OCI-LY1 (cell line): ENCODE results near the gene EPGN.
A peak's percentile ranks its signal among the peaks of the same experiment; 100 is the strongest.

Experiments used
- H2AFZ ChIP-seq: fragments of 200-600 bp; sonication (generic), shearing (Covaris generic); 2 replicates; pipeline ENCODE4 v1.6.0; 2014; ENCODE audit warnings: antibody characterized with exemption, mild to moderate bottlenecking, low read length
- H3F3A ChIP-seq: fragments of 200-600 bp; sonication (generic), shearing (Covaris generic); 2 replicates; pipeline ENCODE4 v1.6.0; 2014; ENCODE audit warnings: mild to moderate bottlenecking, antibody characterized with exemption, low read length, moderate library complexity; ENCODE audit not compliant: insufficient read depth
- H3K27ac ChIP-seq: fragments of 200-600 bp; sonication (generic); 2 replicates; pipeline ENCODE4 v1.5.1; 2014; ENCODE audit warnings: low read length, mixed run types, mild to moderate bottlenecking, low read depth; ENCODE audit not compliant: poor library complexity, severe bottlenecking
- H3K27me3 ChIP-seq: fragments of 200-600 bp; sonication (generic); 2 replicates; pipeline ENCODE4 v1.6.0; 2014; ENCODE audit warnings: antibody characterized with exemption, mild to moderate bottlenecking, low read length, moderate library complexity; ENCODE audit not compliant: insufficient read depth
- H3K36me3 ChIP-seq: fragments of 200-600 bp; sonication (generic); 2 replicates; pipeline ENCODE4 v1.6.1; 2014; ENCODE audit warnings: mild to moderate bottlenecking, antibody characterized with exemption, low read length, moderate library complexity, mixed read lengths; ENCODE audit not compliant: insufficient read depth
- H3K4me1 ChIP-seq: fragments of 200-600 bp; sonication (generic); 2 replicates; pipeline ENCODE4 v1.5.1; 2014; ENCODE audit warnings: mild to moderate bottlenecking, low read length, moderate library complexity; ENCODE audit not compliant: insufficient read depth, severe bottlenecking
- H3K4me2 ChIP-seq: fragments of 200-600 bp; sonication (generic), shearing (Covaris generic); 2 replicates; pipeline ENCODE4 v1.6.1; 2014; ENCODE audit warnings: low read length
- H3K4me3 ChIP-seq: fragments of 200-600 bp; sonication (generic); 2 replicates; pipeline ENCODE4 v1.5.1; 2014; ENCODE audit warnings: low read length, low read depth, mild to moderate bottlenecking, mixed read lengths; ENCODE audit not compliant: poor library complexity, severe bottlenecking
- H3K79me2 ChIP-seq: fragments of 200-600 bp; shearing (Covaris generic); 2 replicates; pipeline ENCODE4 v1.6.1; 2016; ENCODE audit warnings: mixed run types, low read length, mixed read lengths; ENCODE audit not compliant: insufficient read depth
- H3K9ac ChIP-seq: fragments of 200-600 bp; sonication (generic), shearing (Covaris generic); 2 replicates; pipeline ENCODE4 v1.6.1; 2014; ENCODE audit warnings: mild to moderate bottlenecking, low read length, mixed read lengths
- H3K9me2 ChIP-seq: fragments of 200-600 bp; sonication (generic), shearing (Covaris generic); 2 replicates; pipeline ENCODE4 v1.6.1; 2014; ENCODE audit warnings: low read depth, mild to moderate bottlenecking, low read length, mixed read lengths
- H3K9me3 ChIP-seq: fragments of 200-600 bp; shearing (Covaris generic); 2 replicates; pipeline ENCODE4 v1.6.1; 2014; ENCODE audit warnings: low read length, mixed read lengths
- H4K20me1 ChIP-seq: fragments of 200-600 bp; sonication (generic), shearing (Covaris generic); 2 replicates; pipeline ENCODE4 v1.6.0; 2016; ENCODE audit warnings: mild to moderate bottlenecking, low read length; ENCODE audit not compliant: insufficient read depth
- CTCF ChIP-seq: fragments of 200-600 bp; sonication (generic), shearing (Covaris generic); IDR thresholded peaks from 2 replicates; pipeline ENCODE4 v1.5.1; 2017; ENCODE audit warnings: mild to moderate bottlenecking, antibody characterized with exemption, low read length, moderate library complexity, mixed read lengths
- EZH2 ChIP-seq: fragments of 200-600 bp; sonication (generic), shearing (Covaris generic); IDR thresholded peaks from 2 replicates; pipeline ENCODE4 v1.8.0; 2017; ENCODE audit warnings: borderline replicate concordance, mixed run types, mild to moderate bottlenecking, antibody characterized with exemption, low read length, moderate library complexity, mixed read lengths

Gene EPGN

GRCh38 chr4:74308215-74308614 is at the start of gene EPGN:
EPGN (plus strand) TSS chr4:74308470; CDS start chr4:74308534, 64 bp downstream.
- Histone ChIP-seq H3K27me3 (no peaks in the 10 kb centered on the region), H4K20me1 (no peaks in the 10 kb centered on the region), H3K9me3 (no peaks in the 10 kb centered on the region), H3K9ac (no peak within 1 kb of the TSS), H3K9me2 (no peaks in the 10 kb centered on the region), H3K79me2 (no peaks in the 10 kb centered on the region), H3K36me3 (no peaks in the 10 kb centered on the region), H3K4me1 (peaks cover 15% of the 10 kb centered on the region), H3F3A (0 out of 2 replicates have a peak, but pooled peaks cover 5% of the 10 kb centered on the region), H3K27ac (no peak within 1 kb of the TSS), H3K4me3 (no peak within 1 kb of the TSS), H2AFZ (peak within 1 kb of the TSS; percentile 88; the same call in 1 of the 2 replicates), H3K4me2 (no peak within 1 kb of the TSS; the same call in 1 of the 2 replicates)
- no peak for TF ChIP-seq EZH2
- no peak for TF ChIP-seq CTCF

GRCh38 chr4:74258963-74259362 is 49.3 kb upstream of the EPGN start:
- H3K27ac ChIP-seq = no peak overlapping the region
- TF ChIP-seq CTCF (no peak), EZH2 (no peak)
- no peaks in the 10 kb centered on the region for H3K27me3 ChIP-seq

GRCh38 chr4:74260036-74260435 is 48.2 kb upstream of the EPGN start:
- H3K27ac ChIP-seq = no peak overlapping the region

More at GRCh38 chr4:74258963-74259362, 49.3 kb upstream of the EPGN start:
- H4K20me1 ChIP-seq = no peaks in the 10 kb centered on the region
- H3K4me2 ChIP-seq = no peak overlapping the region
- H3K9ac ChIP-seq = no peak overlapping the region
- no peaks in the 10 kb centered on the region for H3K9me3 ChIP-seq
- H3K9me2 ChIP-seq = no peaks in the 10 kb centered on the region
- no peaks in the 10 kb centered on the region for H3K36me3 ChIP-seq
- H3K4me3 ChIP-seq = no peak overlapping the region
- H3K79me2 ChIP-seq = no peaks in the 10 kb centered on the region
- no peaks in the 10 kb centered on the region for H3F3A ChIP-seq
- no peaks in the 10 kb centered on the region for H3K4me1 ChIP-seq
- H2AFZ ChIP-seq = no peak overlapping the region

More at GRCh38 chr4:74260036-74260435, 48.2 kb upstream of the EPGN start:
- H3F3A ChIP-seq = no peaks in the 10 kb centered on the region
- H3K4me1 ChIP-seq = no peaks in the 10 kb centered on the region
- no peaks in the 10 kb centered on the region for H4K20me1 ChIP-seq
- H3K4me2 ChIP-seq = no peak overlapping the region
- TF ChIP-seq EZH2 = no peak
- no peak for TF ChIP-seq CTCF
- H3K79me2 ChIP-seq = no peaks in the 10 kb centered on the region
- H2AFZ ChIP-seq = no peak overlapping the region
- no peak overlapping the region for H3K9ac ChIP-seq
- no peaks in the 10 kb centered on the region for H3K36me3 ChIP-seq
- H3K4me3 ChIP-seq = no peak overlapping the region
- no peaks in the 10 kb centered on the region for H3K9me3 ChIP-seq
- H3K9me2 ChIP-seq = no peaks in the 10 kb centered on the region
- no peaks in the 10 kb centered on the region for H3K27me3 ChIP-seq
